C4-2B (cell line): ENCODE results near the gene SNW1.
"Not testable (repeated sequence)": the region's sequence is repeated elsewhere in the genome, so short reads cannot be mapped to it uniquely, and the experiment has no call there.

Experiments
- H3K27ac ChIP-seq: fragments of 450-650 bp; 2 replicates; pipeline ENCODE4 v1.5.1; 2017
- CTCF ChIP-seq: fragments of 450-650 bp; conservative IDR thresholded peaks from 2 replicates; pipeline ENCODE4 v1.5.1; 2017; ENCODE audit warnings: mild to moderate bottlenecking
- ZFX ChIP-seq: fragments of 450-650 bp; IDR thresholded peaks from 2 replicates; pipeline ENCODE4 v1.6.1; 2017

The SNW1 gene

GRCh38 chr14:77763316-77763715 lies 2.4 kb upstream of the SNW1 start:
- TF ChIP-seq ZFX (no peak), CTCF (no peak)
- H3K27ac ChIP-seq: no peak overlapping the region

GRCh38 chr14:77761205-77761931 lies 412 bp upstream of the SNW1 start:
- peak overlapping the region; percentile 84 for H3K27ac ChIP-seq
- TF ChIP-seq ZFX: no peak
- TF ChIP-seq CTCF: peak; percentile 23

- no peak for TF ChIP-seq CTCF
- no peak for TF ChIP-seq ZFX
- H3K27ac ChIP-seq: no peak overlapping the region
Measured at GRCh38 chr14:77752799-77753516, 8.0 kb downstream of the SNW1 start.

GRCh38 chr14:77752266-77752665 lies 8.7 kb downstream of the SNW1 start:
- TF ChIP-seq ZFX: no peak
- no peak for TF ChIP-seq CTCF
- H3K27ac ChIP-seq: no peak overlapping the region

- H3K27ac ChIP-seq: not testable (repeated sequence)
Measured at GRCh38 chr14:77747425-77747824, 13.5 kb downstream of the SNW1 start.

- no peak overlapping the region for H3K27ac ChIP-seq
- TF ChIP-seq CTCF (no peak), ZFX (no peak)
Measured at GRCh38 chr14:77746064-77746702, 14.8 kb downstream of the SNW1 start.

- TF ChIP-seq ZFX (no peak), CTCF (no peak)
- no peak overlapping the region for H3K27ac ChIP-seq
Measured at GRCh38 chr14:77741438-77741837, 19.5 kb downstream of the SNW1 start.
